GM19238 (cell line): ENCODE data around the gene PLD4.

Experiments
- DNase-seq: peaks from one replicate; pipeline ENCODE4 v3.0.0; 2011; ENCODE audit warnings: low spot score; ENCODE audit not compliant: insufficient read length

PLD4 gene

GRCh38 chr14:104953896-104954656 is 29.4 kb downstream of the PLD4 start:
- no peak for DNase-seq

DNA sequence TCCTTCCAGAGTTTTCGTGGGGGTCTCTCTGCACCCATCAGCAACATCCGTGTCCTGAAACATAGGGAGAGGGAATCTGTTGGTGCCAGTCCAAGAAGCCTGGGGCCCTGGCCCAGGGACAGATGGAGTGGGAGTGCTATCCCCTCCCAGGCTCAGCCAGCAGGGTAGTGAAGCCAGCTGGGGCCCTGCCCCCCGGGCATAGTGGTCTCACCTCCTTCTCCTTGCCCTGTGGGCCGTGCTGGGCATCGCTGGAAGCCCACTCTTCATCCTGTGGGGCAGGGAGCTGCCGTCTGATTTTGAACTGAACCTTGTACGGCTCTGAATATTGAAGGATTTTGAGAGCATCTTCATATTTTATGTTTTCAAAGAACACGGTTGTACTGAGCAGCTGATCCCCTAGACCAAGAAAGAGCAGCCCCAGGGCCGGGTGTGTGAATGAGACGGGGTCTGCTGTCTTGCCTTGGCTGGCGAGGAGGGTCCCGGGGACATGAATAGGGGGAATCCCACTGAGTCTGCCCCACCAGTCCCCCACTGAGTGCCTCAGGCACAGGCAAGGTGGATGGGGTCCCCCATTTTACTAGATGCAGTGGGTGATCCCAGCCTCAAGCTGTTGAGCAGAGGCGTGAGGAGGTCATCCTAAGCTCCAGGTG is 30.2 kb downstream of the PLD4 start:
- DNase-seq, result no peak

DNA sequence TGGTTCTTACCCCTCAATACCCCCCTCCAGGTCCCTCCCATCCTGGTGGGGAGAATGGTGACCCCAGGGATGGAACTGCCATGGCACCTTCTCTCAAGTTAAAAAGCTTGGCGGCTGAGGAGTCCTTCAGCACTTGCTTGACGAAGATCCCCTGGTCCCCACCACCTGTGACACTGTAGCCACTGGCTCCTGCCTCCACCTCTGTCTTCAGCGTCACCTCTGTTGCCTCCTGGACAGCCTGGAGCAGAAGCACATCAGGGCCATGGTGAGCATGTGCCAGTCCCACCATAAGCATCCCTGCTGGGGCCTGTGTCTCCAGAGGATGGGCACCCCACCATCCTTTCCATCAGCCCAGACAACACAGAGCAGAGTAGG is 30.7 kb downstream of the PLD4 start:
- DNase-seq, result no peak

GRCh38 chr14:104956290-104956890 is 31.7 kb downstream of the PLD4 start:
- no peak for DNase-seq

DNA sequence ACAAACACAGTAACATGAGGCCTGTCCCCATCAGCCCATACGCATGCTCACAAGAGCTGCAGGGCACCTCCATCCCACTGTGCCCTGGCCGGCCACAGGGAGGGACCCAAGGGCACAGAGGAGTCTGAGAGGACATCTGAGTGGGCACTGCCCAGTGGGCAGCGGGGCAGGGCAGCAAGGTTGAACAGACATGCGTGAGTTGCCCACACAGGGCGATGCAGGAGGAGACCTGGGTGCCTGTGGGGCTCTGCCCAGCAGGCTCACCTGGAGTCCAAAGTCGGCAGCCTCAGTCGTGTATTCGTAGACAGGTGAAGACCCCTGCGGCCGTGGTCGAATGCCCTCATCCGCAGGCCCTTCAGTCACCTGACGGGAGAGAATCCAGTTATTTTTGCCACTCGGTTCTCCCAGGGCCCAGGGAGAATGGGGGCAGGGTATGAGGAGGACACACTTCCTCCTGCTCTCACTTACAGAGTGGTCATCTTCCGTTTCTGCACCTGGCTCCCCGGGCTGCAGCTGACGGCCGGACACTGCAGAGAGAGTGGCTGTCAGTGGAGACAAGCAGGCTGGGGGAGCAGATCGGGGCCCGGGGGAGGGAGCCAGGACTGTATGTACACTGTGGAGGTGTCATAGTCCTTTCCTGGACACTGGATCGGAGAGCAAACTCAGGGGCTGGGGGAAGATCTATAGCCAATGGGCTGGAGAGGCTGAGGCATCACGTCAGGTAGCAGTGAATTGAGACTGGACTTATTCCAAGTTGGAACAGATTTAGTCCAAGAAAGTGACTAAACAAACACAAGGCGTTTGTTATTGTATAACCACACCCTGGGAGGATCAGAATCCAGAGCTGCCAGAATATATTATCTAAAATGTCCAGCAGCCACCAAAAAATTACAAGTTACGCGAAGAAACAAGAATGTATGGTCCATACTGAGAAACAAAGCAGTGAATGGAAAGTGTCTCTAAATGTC is 32.8 kb downstream of the PLD4 start:
- no peak for DNase-seq

- no peak for DNase-seq
Observed at GRCh38 chr14:104964546-104964945, 39.9 kb downstream of the PLD4 start.

- no peak for DNase-seq
Observed at GRCh38 chr14:104965561-104966231, 41.0 kb downstream of the PLD4 start.

DNA sequence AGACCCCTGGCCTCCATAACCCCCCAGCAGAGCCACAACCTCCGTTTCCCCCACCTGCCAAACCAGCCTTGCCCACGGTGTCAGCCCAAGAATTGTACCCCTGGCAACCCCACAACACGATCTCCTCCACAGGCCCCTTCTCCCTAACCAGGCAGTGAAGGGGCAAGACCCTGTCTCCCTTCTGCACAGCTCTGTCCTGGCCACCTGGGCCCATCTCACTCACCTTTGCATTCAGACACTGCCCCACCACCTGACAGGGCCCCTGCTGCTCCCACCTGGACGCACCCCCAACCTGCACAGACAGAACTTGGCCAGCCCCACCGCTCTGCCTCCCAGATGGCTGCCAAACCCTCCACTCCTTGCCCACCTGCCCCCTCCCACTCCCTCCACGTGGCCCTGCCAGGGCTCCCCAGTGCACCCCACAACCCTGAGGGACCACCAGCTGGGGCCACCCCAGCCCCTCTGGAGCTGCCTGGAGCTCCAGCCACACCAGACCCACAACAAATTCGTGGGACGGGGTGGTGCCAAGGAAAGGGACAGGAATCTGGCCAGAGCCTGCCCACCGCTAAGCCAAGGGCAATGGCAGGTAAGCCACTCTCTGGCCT is 41.7 kb downstream of the PLD4 start:
- DNase-seq, result no peak

DNA sequence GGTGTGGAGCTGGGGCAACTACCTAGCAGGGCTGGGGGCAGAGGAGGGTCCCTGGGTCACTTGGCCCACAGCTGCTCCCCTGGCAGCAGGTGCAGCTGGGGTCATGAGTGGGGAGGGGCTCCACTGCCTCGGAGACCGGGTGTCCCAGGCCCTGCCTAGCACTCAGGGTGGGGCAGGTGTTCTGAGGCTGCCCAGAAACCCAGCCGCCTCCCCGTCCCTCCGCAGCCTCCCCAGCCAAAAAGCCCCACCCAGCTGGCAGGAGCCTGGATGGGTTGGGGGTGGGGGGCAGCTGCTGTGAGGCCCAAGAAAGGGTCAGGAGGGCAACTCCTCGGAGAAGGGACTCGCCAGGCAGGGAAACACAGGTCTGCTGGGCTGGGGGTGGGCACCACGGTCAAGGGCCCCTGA is 42.3 kb downstream of the PLD4 start:
- no peak for DNase-seq

DNA sequence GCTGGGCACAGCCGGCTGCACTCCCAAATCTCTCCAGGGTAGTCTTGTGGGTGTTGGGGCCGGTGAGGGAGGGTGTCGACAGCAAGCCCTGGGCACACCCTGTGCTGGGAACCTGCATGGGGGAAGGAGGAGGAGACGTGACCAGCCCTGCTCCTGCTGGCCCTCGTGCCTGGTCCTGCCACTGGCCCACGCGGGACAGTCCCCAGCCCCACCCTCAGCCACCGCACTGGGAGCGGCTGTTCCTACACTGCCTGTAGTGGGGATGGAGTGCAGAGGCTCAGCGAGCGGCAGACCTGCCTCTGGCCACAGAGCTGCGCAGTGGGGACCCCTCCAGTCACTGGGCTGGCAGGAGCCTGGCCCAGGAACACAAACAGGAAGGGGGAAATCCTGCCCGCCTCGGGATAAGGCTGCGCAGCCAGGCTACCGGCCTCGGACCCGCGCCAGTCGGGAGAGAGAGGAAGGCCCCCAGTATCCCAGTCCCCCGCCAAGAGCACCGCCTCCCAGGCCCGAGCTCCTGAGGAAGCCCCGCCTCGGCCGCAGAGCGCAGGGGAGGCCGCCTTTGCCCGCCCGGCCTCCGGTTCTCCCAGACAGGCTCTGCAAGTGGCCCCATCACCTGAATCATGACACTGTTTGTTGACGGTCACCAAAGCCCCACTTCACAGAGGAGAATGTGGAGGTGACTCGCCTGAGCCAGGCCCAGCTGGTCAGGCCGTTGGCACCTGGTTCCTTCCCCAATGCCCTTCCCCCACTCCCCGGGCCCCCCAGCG is 42.9 kb downstream of the PLD4 start:
- no peak for DNase-seq

- no peak for DNase-seq
Observed at GRCh38 chr14:104968153-104968527, 43.5 kb downstream of the PLD4 start.

GRCh38 chr14:104968541-104969401 is 44.1 kb downstream of the PLD4 start:
- DNase-seq, result no peak

DNA sequence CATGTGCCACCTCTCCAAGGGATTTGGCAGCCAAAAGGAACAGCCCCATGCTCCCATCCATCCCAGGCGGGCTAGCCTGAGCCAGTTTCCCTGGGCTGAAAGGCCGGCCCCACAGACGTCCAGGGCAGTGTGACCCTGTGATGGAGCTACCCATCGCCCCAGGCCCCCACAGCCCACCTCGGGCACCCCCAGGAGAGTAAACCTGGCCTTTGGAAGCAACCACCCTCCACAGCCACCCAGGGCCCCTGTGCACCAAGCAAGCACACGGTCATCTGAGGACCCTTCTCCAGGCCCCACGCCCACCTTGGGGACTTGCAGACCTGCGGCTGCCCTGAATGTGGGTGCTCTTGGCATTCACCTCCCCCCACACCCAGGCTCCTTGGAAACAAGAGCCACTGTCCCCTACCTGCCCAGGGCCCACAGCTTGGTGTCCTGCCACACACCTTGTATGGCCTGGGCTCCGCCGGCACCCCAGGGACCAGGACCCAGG is 45.1 kb downstream of the PLD4 start:
- no peak for DNase-seq

GRCh38 chr14:104970231-104971068 is 45.8 kb downstream of the PLD4 start:
- DNase-seq, result no peak

DNA sequence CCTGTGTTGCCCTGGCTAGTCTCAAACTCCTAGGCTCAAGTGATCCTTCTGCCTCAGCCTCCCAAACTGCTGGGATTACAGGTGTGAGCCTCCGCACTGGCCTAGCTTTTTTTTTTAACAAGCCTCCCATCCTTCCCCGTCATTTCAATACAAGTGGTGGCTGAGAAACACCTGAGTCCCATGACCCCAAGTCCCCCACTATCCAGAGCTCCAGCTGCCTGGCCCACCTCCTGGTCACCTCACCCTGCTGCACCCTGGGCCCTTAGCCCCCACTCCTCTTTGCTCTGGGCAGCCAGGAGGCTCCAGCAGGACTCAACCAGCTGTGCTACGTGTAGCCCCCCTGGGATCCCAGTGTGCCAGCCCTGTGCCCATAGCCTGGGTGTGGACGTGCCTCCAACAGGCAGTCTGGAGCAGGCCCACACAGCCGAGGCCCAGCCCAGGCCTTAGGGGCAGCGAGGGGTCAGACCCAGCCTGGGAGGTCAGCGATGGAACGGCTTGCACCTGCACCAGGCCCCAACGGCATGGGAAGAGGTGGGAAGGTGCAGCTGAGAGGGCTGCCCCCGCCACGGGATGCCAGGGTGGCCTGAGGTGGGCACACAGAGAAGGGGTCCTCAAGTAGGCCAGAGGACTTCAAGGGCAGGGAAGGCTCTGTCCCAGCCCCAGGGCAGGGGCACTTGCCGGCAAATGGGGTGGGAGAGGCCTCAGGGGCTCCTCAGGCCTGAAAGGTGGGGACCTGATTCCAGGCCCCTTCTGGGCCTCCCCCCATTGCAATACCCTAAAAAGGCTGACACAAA is 47.0 kb downstream of the PLD4 start:
- DNase-seq, result no peak

DNA sequence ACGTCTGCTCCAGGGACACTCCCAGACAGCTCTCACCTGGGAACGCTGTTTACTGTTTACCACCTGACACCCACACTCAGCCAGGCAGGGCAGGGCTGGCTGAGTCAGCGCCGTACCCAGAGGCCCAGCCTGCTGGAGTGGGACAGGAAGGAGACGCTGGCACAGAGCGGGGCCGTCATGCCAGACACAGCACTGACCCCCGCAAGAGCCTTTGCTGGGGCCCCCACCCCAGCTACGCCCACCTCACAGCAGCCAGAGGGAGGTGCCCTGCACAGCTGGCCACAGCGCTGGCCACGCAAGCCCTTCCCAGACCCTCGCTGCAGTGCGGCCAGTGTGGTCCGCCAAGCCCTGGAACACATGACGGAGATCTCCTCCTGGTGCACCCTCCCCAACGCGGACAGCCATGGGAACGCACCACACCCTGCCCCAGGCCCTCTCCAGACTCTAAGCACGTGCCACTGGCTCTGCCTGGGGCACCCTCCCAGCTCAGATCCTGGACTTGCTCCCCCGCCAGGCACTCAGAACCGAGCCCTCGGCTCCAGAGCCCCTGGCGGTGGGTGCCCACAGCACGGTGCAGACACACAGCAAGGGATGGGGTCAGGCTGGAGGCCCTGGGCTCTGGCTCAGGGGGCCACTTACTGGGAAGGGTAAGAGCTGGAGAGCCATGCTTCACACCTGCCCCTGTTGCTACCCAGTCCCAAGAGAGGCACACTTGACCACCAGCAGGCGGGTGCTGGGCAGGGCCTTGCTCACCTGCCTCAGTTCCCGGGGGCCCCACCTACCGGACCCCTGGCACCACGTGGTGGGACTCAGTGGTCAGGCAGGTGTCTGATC is 47.8 kb downstream of the PLD4 start:
- no peak for DNase-seq

- DNase-seq, result no peak
Observed at GRCh38 chr14:104973135-104973384, 48.4 kb downstream of the PLD4 start.
